Activated CD4-positive, alpha-beta T cell treated with anti-CD3 and anti-CD28 coated beads for 1 hour (primary cell): Measurements from ENCODE around the gene TENT5C.

ENCODE experiments used
- DNase-seq: peaks from one replicate; pipeline ENCODE4 v3.0.0-alpha.2; 2020

TENT5C gene

DNA sequence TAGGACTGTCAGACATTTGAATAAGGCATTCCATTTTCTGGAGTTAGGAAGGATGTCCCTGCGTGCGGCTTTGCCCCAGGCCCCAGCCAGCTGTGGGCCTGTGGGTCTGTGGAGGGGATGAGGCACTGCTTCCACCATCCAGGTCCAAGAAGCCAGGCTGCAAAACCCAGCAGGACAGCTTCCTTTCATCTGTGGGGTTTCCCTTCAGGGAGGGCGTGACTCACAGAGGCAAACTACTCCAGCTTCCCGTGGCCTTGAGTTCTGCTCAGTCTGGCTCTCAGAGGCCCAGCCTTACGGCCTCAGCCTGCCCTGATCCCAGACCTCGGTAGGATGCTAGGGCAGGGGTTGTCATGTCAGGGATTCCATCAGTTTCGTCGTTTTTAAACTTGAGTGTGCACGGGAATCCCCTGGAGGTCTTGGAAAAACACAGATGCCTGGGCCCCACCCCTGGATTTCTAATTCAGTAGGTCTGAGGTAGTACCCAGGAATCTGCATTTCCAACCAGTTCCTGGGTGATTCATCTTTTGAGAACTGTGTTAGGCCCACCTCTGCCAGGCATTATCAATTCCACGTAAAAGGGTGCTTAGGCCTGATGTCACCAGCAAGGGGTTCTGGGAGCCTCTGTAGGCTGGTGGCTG is 32.3 kb upstream of the TENT5C start:
- no peak for DNase-seq

DNA sequence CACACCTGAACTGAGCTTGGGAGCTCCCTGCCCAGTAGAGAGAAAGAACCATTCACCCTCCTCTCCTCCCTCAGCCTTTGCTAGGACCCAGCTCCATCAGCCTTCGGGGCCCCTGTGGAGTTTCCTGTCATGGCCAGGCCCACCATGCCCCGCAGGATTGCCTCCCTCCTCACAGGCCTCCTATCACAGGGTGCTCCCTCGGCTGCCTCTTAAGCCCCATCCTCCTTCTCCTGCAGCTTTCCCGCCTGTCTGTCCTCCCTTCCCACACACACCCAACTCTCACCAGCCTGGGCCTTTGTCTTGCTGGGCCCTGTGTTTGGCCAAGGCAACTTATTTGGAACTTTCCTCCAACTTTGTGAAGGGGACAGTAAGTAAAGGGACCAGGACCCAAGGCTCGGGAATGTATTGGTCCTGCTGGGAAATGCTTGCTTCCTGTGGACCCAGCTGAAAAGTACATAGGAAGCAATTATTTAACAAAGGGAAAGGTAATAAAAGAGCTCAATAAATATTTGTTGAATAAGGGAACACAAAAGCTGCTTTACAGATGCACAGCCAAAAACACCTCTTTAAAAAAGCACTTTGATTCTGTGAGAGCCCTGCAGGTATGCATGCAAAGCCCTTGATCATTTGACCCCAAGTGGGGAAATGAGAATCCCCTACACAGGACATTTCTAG is 31.6 kb upstream of the TENT5C start:
- no peak for DNase-seq

DNA sequence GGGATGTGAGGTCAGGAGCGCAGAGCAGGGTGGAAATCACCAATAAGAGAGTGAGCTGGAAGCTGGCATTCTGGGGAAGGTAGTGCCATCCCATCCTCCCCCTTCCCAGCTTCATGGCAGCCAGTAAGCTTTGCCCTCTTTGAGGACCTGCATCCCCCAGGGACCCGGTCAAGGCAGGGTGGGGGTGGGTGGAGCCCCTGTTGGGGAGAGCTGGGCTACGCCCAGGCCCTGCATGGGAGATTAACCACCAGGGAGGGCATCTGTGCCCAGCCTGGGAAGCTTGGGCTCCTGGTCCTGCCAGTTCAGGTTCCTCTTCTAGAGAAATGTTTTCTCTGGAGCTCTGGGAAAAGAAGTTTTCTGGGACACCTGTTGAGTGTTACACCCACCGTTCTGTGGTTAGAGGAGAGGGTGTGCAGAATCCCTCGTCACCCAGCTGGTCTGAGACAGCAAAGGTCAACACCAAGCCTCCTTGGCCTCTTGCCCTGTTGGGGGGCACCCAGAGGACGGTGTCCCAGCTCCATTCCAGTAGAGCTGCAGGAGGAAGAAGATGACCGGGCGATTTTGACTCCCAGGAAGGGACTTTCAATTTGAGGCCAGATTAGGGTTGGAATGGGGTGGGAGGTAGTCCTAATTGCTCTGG is 30.1 kb upstream of the TENT5C start:
- no peak for DNase-seq

DNA sequence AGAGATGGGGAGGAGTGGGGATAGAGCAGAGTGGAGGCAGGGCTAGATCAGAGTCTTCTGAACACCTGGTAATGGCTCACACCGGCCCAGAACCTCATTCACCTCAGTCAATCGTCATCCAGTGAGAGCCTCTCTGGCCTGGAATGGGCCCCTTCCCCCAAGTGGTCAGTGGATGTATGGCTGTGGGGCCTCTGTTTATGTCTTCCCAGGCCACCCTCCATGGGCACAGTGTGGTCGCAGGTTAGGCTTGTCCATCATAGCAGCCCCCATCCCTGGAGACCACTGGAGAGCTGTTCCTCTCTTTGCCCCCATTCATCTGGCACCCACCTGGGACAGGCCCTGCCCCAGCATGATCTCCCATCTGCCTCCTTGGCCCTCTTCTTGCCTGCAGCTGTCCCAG is 29.6 kb upstream of the TENT5C start:
- no peak for DNase-seq

DNA sequence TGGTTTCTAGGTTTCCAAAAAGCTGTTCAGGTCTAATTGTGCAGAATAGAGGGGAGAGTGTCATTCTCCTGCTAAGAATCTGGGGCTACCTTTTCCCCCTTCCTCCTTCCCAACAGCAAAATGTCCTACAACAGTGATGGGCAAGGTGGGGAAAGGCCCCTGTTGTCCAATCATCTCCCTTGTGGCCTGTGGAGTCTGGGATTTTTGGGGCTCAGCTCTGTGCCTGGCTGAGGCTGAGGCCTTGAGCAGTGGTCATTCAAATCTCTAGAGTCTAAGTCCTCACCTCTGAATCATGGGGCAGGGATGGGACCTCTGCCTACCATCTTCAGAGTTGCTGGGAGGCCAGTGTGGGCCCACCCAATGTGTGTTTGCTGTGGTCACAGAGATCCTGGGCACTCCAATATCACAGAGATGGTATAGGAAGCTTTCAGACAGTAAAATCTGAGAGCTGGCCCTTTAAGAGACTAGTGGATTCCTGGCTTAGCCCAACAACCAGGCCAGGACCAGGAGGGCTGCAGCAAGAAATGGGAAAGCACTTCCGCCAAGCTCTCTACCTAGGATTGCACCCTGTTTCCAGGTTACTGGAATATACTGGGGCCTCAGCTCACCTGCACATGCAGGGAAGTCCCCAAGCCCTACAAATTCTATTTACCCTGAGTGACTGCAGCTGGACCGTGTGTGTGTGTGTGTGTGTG is 28.5 kb upstream of the TENT5C start:
- DNase-seq: no peak

DNA sequence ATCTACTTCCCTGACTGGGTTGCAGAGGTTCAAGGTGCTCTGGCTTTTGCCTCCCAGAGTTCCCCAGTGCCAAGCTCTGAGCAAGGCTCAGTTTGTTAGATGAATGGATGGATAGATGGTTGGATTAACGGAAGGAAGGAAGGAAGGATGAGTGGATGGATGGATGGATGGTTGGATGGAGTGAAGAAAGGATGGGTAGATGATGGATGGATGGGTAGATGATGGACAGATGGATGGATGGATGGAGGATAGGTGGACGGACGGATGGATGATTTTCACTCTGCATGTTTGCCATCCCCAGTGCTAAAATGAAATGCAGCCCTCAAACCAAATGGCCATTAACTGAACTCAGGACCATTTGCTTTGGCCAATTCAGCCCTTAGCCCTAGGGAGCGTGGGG is 27.4 kb upstream of the TENT5C start:
- DNase-seq: no peak

GRCh38 chr1:117579221-117579906 is 26.5 kb upstream of the TENT5C start:
- no peak for DNase-seq

DNA sequence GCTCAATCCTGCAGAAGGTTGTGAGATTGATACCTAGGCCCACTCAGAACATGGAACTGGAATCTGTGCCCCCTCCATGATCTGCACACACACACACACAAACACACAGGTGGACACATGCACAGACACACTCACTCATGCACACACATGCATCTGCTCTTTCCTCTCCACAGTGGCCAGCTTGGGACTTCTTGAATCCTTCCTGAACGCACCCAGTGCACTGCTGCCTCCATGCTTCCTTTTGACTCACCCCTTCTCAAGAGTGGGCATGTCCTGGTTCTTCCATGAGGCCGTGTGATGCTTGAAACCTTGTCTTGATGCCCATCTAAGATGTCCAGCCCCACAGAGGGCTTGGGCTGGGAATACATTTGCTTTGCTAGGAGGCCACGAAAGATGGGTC is 25.4 kb upstream of the TENT5C start:
- DNase-seq: no peak

GRCh38 chr1:117580882-117581281 is 25.0 kb upstream of the TENT5C start:
- DNase-seq: no peak

GRCh38 chr1:117581391-117581943 is 24.4 kb upstream of the TENT5C start:
- no peak for DNase-seq

DNA sequence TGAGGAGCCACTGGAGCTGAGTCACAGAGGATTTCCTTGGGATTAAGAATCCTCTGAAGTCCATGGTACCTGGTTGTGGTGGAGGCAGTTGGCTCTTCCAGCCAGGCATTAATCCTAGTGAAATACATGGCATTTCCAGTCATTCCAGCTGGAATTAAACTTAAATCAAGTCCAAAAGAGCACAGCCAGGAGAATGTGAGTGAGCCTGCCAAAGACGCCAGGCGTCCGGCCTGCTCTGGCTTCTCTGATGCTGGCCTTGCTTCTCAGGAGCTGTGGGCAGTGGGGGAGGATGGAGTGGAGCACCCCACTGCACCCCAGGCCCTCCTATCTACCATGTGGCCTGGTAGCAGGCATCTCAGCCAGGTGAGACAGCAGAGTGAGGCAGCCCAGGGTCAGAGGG is 23.4 kb upstream of the TENT5C start:
- no peak for DNase-seq

- no peak for DNase-seq
Measured at GRCh38 chr1:117583247-117583646, 22.6 kb upstream of the TENT5C start.

DNA sequence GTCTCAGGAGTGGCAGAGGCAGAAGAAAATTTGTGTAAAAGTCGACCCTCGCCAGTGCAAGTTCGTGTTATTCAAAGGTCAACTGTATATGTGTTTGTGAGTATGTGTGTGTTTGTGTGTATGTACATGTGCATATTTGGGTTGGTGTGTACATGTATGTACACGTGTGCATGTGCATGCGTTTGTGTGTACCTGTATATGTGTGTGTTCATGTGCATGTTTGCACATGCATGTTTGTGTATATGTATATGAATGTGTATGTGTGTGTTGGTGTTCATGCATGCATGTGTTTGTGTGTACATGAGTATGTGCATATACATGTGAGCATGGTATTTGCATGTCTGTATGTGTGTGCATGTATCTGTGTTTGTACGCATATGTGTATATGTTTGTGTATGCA is 21.7 kb upstream of the TENT5C start:
- no peak for DNase-seq

GRCh38 chr1:117585086-117585485 is 20.8 kb upstream of the TENT5C start:
- no peak for DNase-seq

- no peak for DNase-seq
Measured at GRCh38 chr1:117586337-117586736, 19.5 kb upstream of the TENT5C start.

DNA sequence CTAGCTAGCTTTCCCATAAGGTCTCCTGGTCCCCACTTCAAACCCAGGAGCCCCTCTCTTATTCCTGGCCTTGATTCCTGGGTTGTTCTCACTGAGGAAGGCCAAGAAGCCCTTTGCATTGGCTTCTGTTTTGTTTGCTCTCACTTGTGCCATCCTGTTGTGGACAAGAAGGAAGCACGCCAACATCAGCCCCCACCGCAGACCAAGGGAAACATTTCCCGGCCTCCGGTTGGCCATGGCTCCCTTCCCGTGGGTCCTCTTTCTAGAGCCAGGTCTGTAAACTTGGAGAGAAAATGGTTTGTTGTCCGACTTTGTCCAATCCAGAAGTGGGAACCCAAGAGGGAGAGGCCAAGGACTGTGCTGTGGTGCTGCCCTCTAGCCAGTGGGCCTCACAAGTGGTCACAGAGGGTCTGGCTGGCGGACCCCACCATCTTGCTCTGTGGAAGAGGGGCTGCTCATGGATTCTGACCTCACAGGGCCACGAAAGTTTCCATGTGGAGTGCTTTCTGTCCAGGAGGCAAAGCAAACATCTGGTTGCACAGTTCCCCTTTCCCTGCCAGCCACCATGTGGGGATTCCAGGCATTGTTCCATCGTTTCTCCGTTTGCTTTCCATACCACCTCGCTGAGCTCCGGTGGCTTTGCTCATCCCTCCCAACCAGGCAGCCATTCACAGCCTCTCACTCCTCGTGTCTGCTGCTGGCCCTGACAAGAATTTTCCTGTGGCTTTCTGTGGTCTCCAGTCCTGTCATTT is 18.9 kb upstream of the TENT5C start:
- DNase-seq: no peak

GRCh38 chr1:117587499-117588356 is 18.1 kb upstream of the TENT5C start:
- DNase-seq: no peak

DNA sequence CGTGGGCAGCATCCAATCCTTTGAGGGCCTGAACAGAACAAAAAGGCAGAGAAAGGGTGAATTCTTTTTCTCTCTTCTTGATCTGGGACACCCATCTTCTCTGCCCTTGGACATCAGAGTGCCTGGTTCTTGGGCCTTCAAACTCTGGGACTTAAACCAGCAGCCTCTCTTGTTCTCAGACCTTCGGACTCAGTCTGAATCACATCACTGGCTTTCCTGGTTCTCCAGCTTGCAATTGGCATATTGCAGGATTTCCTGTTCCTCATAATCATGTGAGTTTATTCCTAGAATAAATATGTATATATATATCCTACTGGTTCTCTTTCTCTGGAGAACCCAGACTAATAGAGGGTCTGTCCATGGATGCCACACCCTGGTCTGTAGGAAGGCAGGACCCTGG is 16.3 kb upstream of the TENT5C start:
- no peak for DNase-seq

GRCh38 chr1:117590273-117590925 is 15.4 kb upstream of the TENT5C start:
- no peak for DNase-seq

- no peak for DNase-seq
Measured at GRCh38 chr1:117591252-117591651, 14.6 kb upstream of the TENT5C start.

- DNase-seq: no peak
Measured at GRCh38 chr1:117592155-117592554, 13.7 kb upstream of the TENT5C start.
